Nephron (organoid): ENCODE results near the gene SIX3.

Experiments
- H3K27ac Mint-ChIP-seq, 3 experiments: 2 replicates each; pipeline ENCODE4 v1.8.0; 2020; ENCODE audit warnings: mixed read lengths in 3 of 3, mild to moderate bottlenecking in 2 of 3, moderate library complexity in 1 of 3
- H3K27me3 Mint-ChIP-seq: 2 replicates; pipeline ENCODE4 v1.8.0; 2021; ENCODE audit warnings: low read depth, mild to moderate bottlenecking, moderate library complexity, mixed read lengths
- H3K36me3 Mint-ChIP-seq: 2 replicates; pipeline ENCODE4 v1.8.0; 2020; ENCODE audit warnings: low read depth, mixed read lengths
- H3K4me1 Mint-ChIP-seq: 2 replicates; pipeline ENCODE4 v1.8.0; 2020; ENCODE audit warnings: mixed read lengths
- H3K4me3 Mint-ChIP-seq, 3 experiments: 2 replicates each; pipeline ENCODE4 v1.8.0; 2020; ENCODE audit warnings: mild to moderate bottlenecking in 3 of 3, mixed read lengths in 3 of 3, moderate library complexity in 2 of 3
- H3K9me3 Mint-ChIP-seq: 2 replicates; pipeline ENCODE4 v1.8.0; 2020; ENCODE audit warnings: mixed read lengths
- CTCF ChIP-seq, 3 experiments: fragments of 200-600 bp; sonication (generic); IDR thresholded peaks; one replicate each; pipeline ENCODE4 v1.5.0; 2021; ENCODE audit warnings: antibody characterized with exemption in 3 of 3; ENCODE audit not compliant: unreplicated experiment in 3 of 3

SIX3 gene

GRCh38 chr2:44962176-44962695 is 20.7 kb downstream of the SIX3 start:
- Mint-ChIP-seq H3K27me3 (peaks cover 83% of the 10 kb centered on the region), H3K4me1 (peaks cover 12% of the 10 kb centered on the region), H3K36me3 (no peaks in the 10 kb centered on the region), H3K27ac (no peak overlapping the region), H3K9me3 (no peaks in the 10 kb centered on the region), H3K4me3 (no peak overlapping the region)
- no peak for TF ChIP-seq CTCF (IDR thresholded peaks at IDR 0.05; ENCODE audit: unreplicated experiment in 3 of 3)

- Mint-ChIP-seq H3K4me3 (no peak overlapping the region), H3K4me1 (peaks cover 6% of the 10 kb centered on the region), H3K27ac (no peak overlapping the region), H3K27me3 (peaks cover 68% of the 10 kb centered on the region), H3K36me3 (no peaks in the 10 kb centered on the region), H3K9me3 (no peaks in the 10 kb centered on the region)
- peak in 1 of 3 experiments; percentile 16 for TF ChIP-seq CTCF (IDR thresholded peaks at IDR 0.05; ENCODE audit: unreplicated experiment in 3 of 3)
These were observed 23.3 kb downstream of the SIX3 start for GRCh38 chr2:44964752-44965236.

DNA sequence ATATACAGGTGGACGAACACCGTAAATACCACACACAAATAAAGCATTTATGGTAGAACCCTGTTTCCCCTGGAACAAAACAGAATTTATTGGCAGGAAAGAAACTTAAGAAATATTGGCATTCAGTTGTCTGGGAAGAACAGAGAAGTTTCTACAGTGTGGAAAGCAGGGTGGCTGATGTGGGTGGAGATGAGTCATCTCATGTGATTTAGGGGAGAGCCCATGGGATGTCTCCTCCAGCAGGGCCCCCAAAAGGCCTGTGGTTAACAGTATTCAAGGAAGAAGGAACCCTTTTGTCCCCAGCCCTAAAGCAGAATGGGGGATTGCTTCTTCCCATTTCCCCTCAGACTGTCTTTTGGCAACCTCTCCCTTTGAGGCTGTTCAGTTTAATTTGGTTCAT is 24.2 kb downstream of the SIX3 start:
- peaks cover 60% of the 10 kb centered on the region for H3K27me3 Mint-ChIP-seq
- H3K9me3 Mint-ChIP-seq, result no peaks in the 10 kb centered on the region
- H3K27ac Mint-ChIP-seq, result no peak overlapping the region
- H3K36me3 Mint-ChIP-seq, result no peaks in the 10 kb centered on the region
- TF ChIP-seq CTCF (IDR thresholded peaks at IDR 0.05; ENCODE audit: unreplicated experiment in 3 of 3), result no peak
- no peaks in the 10 kb centered on the region for H3K4me1 Mint-ChIP-seq
- H3K4me3 Mint-ChIP-seq, result no peak overlapping the region

DNA sequence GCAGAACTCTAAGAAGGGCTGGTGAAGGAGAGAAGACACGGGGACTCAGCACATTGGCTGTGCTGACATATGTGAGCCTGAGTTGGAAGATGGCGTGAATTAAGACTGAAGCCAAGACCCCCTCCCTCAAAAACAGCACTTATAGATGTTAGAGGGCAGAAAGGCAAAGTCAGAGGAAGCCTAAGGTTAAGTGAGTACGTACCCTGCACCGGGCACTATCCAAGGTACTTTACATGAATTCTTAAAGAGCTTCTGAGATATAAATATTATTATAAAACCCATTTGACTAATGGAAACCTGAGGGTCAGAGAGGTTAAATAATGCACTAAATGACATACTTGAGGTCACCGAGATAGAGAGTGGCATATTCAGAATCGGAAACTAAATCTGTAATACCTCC is 25.6 kb downstream of the SIX3 start:
- no peak overlapping the region for H3K4me3 Mint-ChIP-seq
- peaks cover 55% of the 10 kb centered on the region for H3K27me3 Mint-ChIP-seq
- TF ChIP-seq CTCF (IDR thresholded peaks at IDR 0.05; ENCODE audit: unreplicated experiment in 3 of 3), result no peak
- H3K27ac Mint-ChIP-seq, result no peak overlapping the region
- H3K9me3 Mint-ChIP-seq, result no peaks in the 10 kb centered on the region
- no peaks in the 10 kb centered on the region for H3K4me1 Mint-ChIP-seq
- no peaks in the 10 kb centered on the region for H3K36me3 Mint-ChIP-seq

DNA sequence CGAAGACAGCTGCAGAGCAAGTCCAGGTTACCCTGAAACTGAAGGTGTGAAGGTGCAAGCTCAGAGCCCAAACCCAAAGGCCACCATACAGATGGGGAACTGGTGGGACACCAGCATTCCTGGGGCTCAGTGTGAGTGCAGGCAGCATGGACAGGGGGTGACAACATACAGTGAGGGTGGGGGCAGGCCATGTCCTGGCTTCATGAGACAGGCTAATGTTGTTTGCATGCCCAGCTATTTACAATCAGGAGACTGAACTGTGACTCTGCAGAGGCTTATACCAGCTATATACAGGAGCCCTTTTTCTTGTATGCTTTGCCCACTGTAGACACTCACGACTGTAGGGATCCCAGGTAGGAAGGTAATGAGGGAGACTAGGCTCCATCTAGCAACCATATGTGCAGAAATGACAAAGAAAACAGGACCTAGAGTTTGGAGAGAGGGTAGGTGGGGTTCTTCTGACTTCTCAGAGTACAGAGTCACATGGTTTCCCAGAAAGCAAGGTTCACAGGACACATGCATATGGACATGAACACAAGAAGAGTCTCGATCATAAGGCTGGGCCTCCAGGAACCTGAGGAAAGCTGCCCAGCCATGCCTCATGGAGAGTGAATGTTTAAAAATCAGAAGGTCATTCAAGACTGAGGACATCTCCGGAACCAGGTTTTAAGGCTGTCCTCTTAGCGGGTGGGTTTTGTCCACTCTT is 26.4 kb downstream of the SIX3 start:
- H3K9me3 Mint-ChIP-seq, result no peaks in the 10 kb centered on the region
- H3K36me3 Mint-ChIP-seq, result no peaks in the 10 kb centered on the region
- H3K27ac Mint-ChIP-seq, result no peak overlapping the region
- no peaks in the 10 kb centered on the region for H3K4me1 Mint-ChIP-seq
- peaks cover 53% of the 10 kb centered on the region for H3K27me3 Mint-ChIP-seq
- no peak for TF ChIP-seq CTCF (IDR thresholded peaks at IDR 0.05; ENCODE audit: unreplicated experiment in 3 of 3)
- no peak overlapping the region for H3K4me3 Mint-ChIP-seq

DNA sequence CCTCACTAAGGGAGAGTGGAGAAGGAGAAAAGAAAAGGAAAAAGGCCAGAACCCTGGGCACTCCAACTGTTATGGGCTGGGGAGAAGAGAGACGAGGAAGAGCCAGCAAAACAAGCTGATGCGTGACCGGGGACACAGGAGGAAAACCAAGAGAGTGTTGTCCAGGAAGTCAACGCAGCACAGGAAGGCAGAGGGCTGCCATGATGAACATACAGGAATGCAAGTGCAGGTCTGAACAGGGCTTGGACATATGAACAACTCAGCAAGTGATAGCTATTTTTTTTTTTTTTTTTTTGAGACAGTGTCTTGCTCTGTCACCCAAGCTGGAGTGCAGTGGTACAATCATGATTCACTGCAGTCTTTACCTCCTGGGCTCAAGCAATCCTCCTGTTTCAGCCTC is 28.4 kb downstream of the SIX3 start:
- Mint-ChIP-seq H3K4me3 (no peak overlapping the region), H3K27ac (no peak overlapping the region), H3K27me3 (peaks cover 48% of the 10 kb centered on the region), H3K4me1 (no peaks in the 10 kb centered on the region), H3K36me3 (no peaks in the 10 kb centered on the region), H3K9me3 (no peaks in the 10 kb centered on the region)
- no peak for TF ChIP-seq CTCF (IDR thresholded peaks at IDR 0.05; ENCODE audit: unreplicated experiment in 3 of 3)
